ENCODE measurements around the gene PAGE2.

DNA sequence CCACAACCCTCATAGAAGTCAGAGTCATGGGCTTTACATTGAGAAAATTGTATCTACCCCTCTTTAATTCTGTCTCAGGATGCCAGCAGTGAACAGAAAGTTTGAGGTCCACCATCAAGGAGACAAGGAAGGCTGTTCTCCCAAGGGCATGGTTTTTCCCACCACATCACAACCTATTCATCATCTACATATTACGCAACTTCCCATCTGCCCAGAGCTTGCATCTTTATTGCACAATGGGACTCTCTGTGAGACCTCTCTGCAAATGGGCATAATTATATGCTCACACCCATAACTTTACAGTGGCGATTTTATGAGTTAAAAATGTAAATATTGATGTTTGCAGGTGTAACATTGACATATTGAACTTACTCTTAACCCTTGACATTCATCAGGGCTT is 38.9 kb downstream of the PAGE2 start:
- no peak for TF ChIP-seq CHD1 (IDR thresholded peaks at IDR 0.05; ENCODE audit: low read length)
- TF ChIP-seq POLR2A (conservative IDR thresholded peaks at IDR 0.05), result no peak
- no peak for TF ChIP-seq GABPA (tag; conservative IDR thresholded peaks at IDR 0.05; ENCODE audit: low read depth)
- no peak for TF ChIP-seq TFAP4 (CRISPR knock-in tag; IDR thresholded peaks at IDR 0.05; ENCODE audit: borderline replicate concordance)
